GM06990 (cell line): Measurements from ENCODE around the gene JAML.

Experiments
- DNase-seq: peaks from one replicate; pipeline ENCODE4 v3.0.0-alpha.2; 2011; ENCODE audit not compliant: insufficient read length; ENCODE audit errors: extremely low read depth
- H3K27me3 ChIP-seq: replicated peaks from 2 replicates; pipeline ENCODE4 v1.6.0; 2011; ENCODE audit warnings: low read length; ENCODE audit not compliant: control insufficient read depth, insufficient read depth
- H3K36me3 ChIP-seq: 2 replicates; pipeline ENCODE4 v1.5.1; 2011; ENCODE audit warnings: low read length; ENCODE audit not compliant: control insufficient read depth, insufficient read depth
- H3K4me3 ChIP-seq: replicated peaks from 2 replicates; pipeline ENCODE4 v1.5.1; 2011; ENCODE audit warnings: low read depth, mild to moderate bottlenecking, control low read depth, low read length
- TF ChIP-seq, protein P1 (sequence below): IDR thresholded peaks from 2 replicates; pipeline ENCODE4 v1.5.1; 2011; ENCODE audit warnings: low read length, control low read depth, mild to moderate bottlenecking, inconsistent platforms; ENCODE audit not compliant: insufficient read depth, poor library complexity, severe bottlenecking

JAML gene

DNA sequence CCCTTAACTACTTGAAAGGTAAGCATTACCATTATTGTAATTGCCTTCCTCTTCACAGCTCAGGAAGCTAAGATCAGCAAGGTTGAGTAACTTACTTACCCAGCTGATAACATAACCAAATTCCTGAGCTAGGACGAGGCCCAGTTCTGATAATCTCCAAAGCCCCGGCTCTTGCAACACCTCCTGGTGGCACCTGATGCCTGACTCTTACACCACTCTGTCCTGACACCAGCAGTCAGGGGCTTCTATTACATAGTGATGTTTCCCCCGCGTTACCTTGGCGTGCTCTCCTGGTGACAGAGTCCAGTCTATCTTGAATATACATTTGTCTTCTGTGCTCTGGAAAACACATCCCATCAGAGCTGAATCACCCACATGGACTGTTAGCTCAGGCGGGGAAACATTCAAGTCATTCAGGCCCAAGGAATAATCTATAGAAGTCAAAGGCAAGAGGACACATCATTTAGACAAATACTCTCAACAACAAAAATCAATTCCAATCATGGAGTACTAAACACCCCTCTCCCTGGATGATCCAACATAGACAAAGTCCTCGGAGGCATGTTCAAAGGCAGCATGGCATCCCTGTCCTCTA lies 12.6 kb downstream of the JAML start:
- Histone ChIP-seq H3K4me3 (no peak overlapping the region), H3K27me3 (no peaks in the 10 kb centered on the region; the same call in 1 of the 2 replicates), H3K36me3 (no peaks in the 10 kb centered on the region)
- TF ChIP-seq, protein P1, sequence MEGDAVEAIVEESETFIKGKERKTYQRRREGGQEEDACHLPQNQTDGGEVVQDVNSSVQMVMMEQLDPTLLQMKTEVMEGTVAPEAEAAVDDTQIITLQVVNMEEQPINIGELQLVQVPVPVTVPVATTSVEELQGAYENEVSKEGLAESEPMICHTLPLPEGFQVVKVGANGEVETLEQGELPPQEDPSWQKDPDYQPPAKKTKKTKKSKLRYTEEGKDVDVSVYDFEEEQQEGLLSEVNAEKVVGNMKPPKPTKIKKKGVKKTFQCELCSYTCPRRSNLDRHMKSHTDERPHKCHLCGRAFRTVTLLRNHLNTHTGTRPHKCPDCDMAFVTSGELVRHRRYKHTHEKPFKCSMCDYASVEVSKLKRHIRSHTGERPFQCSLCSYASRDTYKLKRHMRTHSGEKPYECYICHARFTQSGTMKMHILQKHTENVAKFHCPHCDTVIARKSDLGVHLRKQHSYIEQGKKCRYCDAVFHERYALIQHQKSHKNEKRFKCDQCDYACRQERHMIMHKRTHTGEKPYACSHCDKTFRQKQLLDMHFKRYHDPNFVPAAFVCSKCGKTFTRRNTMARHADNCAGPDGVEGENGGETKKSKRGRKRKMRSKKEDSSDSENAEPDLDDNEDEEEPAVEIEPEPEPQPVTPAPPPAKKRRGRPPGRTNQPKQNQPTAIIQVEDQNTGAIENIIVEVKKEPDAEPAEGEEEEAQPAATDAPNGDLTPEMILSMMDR: no peak
- DNase-seq: no peak

DNA sequence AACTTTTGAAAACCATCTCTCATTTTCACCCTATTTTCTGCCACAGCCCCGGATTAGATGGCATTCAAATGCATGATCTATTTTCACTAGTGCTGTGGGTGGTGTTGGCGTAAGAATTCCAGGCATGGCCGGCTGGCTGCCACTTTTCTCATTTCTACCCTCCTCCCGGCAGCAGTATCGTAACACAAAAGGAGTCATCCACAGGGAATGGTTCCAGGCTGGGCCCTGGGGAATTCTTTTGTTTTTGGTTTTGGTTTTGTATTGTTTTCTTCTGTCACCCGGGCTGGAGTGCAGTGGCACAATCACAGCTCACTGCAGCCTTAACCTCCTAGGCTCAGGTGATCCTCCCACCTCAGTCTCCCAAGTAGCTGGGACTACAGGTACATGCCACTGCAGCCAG lies 13.8 kb downstream of the JAML start:
- Histone ChIP-seq H3K36me3 (no peaks in the 10 kb centered on the region), H3K27me3 (no peaks in the 10 kb centered on the region; the same call in 1 of the 2 replicates), H3K4me3 (no peak overlapping the region)
- no peak for DNase-seq
- TF ChIP-seq, protein P1: no peak

DNA sequence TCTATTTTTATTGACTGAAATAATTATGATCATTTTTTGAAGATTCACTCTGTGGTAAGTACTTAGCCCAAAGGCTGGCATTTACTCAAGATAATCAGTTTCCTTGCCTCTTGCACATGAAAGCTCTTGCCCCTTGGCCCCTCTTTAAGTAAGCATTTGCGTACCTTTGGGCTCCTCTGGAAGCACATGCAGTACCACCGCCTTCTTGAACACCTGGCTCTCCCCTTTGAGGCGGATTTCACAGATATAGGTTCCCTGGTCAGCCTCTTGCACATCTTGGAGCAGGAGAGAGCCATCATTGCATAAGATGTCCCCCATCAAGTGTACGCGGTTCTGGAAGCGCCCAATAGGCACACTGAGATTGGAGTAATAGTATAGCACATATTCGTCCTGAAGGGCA lies 14.5 kb downstream of the JAML start:
- no peak overlapping the region for H3K4me3 ChIP-seq
- no peak for DNase-seq
- H3K27me3 ChIP-seq: no peaks in the 10 kb centered on the region; the same call in 1 of the 2 replicates
- TF ChIP-seq, protein P1: no peak
- no peaks in the 10 kb centered on the region for H3K36me3 ChIP-seq

DNA sequence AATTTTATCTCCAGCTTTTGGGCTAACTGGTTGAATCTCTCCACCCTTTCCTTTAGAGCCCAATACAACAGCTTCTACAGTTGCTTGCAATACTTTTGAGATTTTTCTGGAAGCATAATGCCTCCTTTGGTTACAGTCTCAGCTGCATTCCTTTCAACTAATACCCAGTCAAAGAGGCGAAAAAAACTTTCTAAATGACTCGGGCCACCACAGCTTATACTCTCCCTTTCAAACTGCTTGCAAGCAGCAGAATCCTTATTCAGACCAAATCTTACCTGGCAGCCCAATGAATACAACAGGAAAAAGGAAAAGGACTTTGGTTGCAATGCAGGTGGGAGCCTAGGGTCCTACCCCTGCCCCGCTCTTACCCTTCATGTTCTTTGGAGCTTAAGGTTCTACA lies 15.8 kb downstream of the JAML start:
- H3K36me3 ChIP-seq: no peaks in the 10 kb centered on the region
- DNase-seq: no peak
- TF ChIP-seq, protein P1: no peak
- no peaks in the 10 kb centered on the region; the same call in 1 of the 2 replicates for H3K27me3 ChIP-seq
- no peak overlapping the region for H3K4me3 ChIP-seq

DNA sequence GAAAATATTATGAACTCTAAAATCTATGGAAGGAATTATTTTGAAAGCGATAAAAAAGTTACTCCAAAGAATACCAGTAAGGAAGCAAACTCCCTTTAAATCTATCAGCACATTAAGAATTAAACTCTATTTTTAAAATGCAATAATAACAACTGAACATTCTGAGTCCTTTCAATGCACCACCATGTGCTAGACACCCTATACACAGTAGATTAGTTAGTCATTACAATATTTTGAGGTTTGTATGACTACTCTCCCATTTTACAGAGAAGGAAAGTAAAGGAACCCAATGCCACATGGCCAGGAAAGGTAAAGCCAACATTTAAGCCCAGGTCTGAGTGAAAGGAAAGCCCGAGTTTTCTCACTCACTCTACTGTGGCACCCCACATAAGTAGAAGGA lies 17.7 kb downstream of the JAML start:
- no peaks in the 10 kb centered on the region for H3K36me3 ChIP-seq
- TF ChIP-seq, protein P1: no peak
- DNase-seq: no peak
- no peak overlapping the region for H3K4me3 ChIP-seq
- H3K27me3 ChIP-seq: peaks cover 2% of the 10 kb centered on the region
